ENCODE data around the gene NTN4.
"Not testable (repeated sequence)": the region's sequence is repeated elsewhere in the genome, so short reads cannot be mapped to it uniquely, and the experiment has no call there.

NTN4 gene

GRCh38 chr12:95790033-95790916 is at the start of gene NTN4:
TSS of gene NTN4 (minus strand) at chr12:95790764. CDS start at chr12:95790309, 455 bp downstream.
- peak; percentile 60 for DNase-seq

- peak; percentile 96 for DNase-seq
Measured at GRCh38 chr12:95838125-95838524, 47.6 kb upstream of the NTN4 start.

- DNase-seq: peak; percentile 76
Measured at GRCh38 chr12:95837240-95838038, 46.9 kb upstream of the NTN4 start.

GRCh38 chr12:95836630-95837239 is 46.2 kb upstream of the NTN4 start:
- peak; percentile 79 for DNase-seq

- DNase-seq: peak; percentile 96
Measured at GRCh38 chr12:95836185-95836609, 45.6 kb upstream of the NTN4 start.

- no peak for DNase-seq
Measured at GRCh38 chr12:95834572-95834971, 44.0 kb upstream of the NTN4 start.

- no peak for DNase-seq
Measured at GRCh38 chr12:95830335-95831089, 39.9 kb upstream of the NTN4 start.

GRCh38 chr12:95829395-95829794 is 38.8 kb upstream of the NTN4 start:
- peak; percentile 30 for DNase-seq

- peak; percentile 85 for DNase-seq
Measured at GRCh38 chr12:95820096-95820703, 29.6 kb upstream of the NTN4 start.

- DNase-seq: peak; percentile 50
Measured at GRCh38 chr12:95815632-95816212, 25.2 kb upstream of the NTN4 start.

- not testable (repeated sequence) for DNase-seq
Measured at GRCh38 chr12:95812155-95812554, 21.6 kb upstream of the NTN4 start.

- DNase-seq: no peak
Measured at GRCh38 chr12:95810411-95810810, 19.8 kb upstream of the NTN4 start.

- no peak for DNase-seq
Measured at GRCh38 chr12:95809000-95809680, 18.6 kb upstream of the NTN4 start.

GRCh38 chr12:95808146-95808545 is 17.6 kb upstream of the NTN4 start:
- no peak for DNase-seq

GRCh38 chr12:95805864-95806671 is 15.5 kb upstream of the NTN4 start:
- no peak for DNase-seq

GRCh38 chr12:95804291-95804690 is 13.7 kb upstream of the NTN4 start:
- peak; percentile 8 for DNase-seq

GRCh38 chr12:95803817-95804216 is 13.3 kb upstream of the NTN4 start:
- no peak for DNase-seq

- no peak for DNase-seq
Measured at GRCh38 chr12:95802482-95803270, 12.1 kb upstream of the NTN4 start.

- no peak for DNase-seq
Measured at GRCh38 chr12:95796982-95797289, 6.4 kb upstream of the NTN4 start.
